GM19463 (cell line): ENCODE data around the gene UBASH3A.

ENCODE experiments used
- ATAC-seq: cut with Tn5 transposase; IDR thresholded peaks from one replicate; pipeline ENCODE4 v1.9.1; 2021; ENCODE audit warnings: mild to moderate bottlenecking, moderate library complexity; ENCODE audit not compliant: unreplicated experiment

UBASH3A gene

GRCh38 chr21:42403611-42404231, at the start of gene UBASH3A:
UBASH3A (plus strand) TSS chr21:42403902; CDS start chr21:42403946, 44 bp downstream.
- ATAC-seq, result no peak

- ATAC-seq, result no peak
Observed at GRCh38 chr21:42356046-42356445, 47.7 kb upstream of the UBASH3A start.

GRCh38 chr21:42356650-42357049, 47.1 kb upstream of the UBASH3A start:
- ATAC-seq, result no peak

GRCh38 chr21:42357307-42357706, 46.4 kb upstream of the UBASH3A start:
- no peak for ATAC-seq

DNA sequence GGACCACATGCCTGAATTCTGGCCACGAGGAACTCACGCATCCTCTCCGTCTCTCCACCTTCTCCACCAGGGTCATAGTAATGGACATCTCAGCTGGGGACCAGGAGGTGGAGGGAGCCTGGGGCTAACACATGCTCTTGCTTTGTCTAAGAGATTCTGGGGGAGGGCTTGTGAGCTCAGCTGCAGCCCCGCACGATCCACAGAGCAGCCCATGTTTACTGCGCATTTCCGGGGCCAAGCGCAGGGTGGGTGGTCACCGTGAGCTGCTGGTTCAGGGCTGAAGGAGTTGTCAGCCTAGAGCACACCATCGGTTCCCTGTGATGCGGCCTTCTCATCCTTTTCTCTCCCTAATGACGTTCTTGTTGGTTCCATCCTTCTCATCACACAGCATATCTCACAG, 45.4 kb upstream of the UBASH3A start:
- ATAC-seq, result no peak

GRCh38 chr21:42358937-42359336, 44.8 kb upstream of the UBASH3A start:
- ATAC-seq, result no peak

DNA sequence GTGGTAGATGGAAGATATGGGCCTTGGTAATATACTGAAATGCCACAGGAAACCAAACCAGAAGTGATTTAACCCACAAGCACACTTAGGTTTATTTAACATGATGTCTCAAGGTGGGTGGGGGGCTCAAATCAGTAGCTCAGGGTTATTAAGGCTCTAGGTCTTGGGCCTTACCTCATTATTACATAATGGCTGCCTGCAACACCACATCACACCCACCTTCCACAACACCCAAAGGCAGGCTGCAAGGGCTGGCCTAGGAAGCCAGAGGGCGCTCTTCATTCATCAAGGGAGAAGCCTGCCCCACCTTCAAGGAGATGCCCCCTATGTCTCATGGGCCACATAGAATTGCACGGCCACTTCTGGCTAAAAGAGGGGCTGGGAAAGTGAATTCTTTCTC, 43.4 kb upstream of the UBASH3A start:
- ATAC-seq, result no peak

DNA sequence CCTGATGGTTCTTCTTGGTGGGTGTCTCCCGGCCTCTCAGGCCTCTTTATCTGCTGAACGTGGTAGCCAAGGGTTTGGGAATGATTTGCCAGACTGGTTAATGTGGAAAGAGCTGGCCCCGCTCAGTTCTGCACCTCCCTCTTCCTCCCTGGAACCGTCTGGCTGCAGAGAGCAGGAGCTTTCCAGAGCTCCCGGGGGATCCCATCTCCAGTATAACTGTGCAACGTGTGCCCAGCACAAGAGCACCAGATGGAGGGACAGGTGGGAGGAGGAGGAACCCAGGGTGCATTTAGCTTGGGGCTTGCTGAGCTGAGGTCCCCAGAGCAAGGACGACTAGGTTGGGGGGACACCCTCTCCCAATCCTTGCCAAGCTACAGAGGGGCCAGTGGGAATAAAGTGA, 42.4 kb upstream of the UBASH3A start:
- no peak for ATAC-seq

DNA sequence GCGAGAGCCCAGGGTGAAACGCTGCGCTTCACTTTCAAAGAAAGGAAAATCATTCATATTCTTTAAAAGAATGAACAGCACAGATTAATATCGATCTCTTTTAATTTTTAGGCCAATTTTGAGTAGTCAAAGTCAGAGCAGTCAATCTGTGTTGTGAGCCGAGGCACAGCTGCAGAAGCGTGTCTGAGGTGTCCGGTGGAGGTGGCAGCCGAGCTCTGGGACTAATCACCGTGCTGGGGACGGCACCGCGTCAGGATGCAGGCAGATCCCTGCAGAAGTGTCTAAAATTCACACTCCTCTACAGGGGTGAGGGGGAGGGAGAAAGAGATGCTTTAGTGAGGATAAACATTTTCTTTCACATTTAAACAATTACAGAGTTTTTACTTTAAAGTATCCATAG, 41.5 kb upstream of the UBASH3A start:
- no peak for ATAC-seq

DNA sequence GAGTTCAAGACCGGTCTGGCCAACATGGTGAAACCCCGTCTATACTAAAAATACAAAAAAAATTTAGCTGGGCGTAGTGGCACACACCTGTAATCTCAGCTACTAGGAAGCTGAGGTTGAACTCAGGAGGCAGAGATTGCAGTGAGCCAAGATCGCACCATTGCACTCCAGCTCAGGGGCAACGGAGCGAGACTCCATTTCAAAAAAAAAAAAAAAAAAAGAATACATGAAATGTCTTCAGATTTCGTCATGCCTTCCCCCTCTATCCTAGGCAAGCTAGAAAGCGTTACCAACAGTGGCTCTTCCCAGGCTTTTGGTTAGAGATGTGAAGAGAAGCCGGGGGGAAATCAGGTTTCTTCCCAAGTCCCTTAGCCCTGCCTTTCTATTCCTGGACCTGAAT, 41.0 kb upstream of the UBASH3A start:
- no peak for ATAC-seq

DNA sequence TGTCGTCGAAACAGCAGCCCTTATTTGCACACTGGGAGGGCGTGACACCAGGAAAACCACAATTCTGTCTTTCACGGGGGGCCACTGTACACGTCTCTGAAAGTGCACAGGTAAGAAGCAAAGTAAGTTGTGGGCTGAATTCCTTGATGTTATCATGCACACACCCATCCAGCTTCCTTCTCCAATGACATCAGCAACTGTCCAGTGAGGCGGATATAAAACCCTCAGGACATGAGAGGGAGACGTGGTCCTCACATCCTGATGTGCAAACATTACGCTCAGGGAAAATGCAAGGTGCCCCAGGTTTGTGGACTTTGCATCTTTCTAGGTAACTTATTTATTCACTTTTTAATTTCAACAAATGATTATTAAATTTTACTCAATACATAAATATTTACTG, 40.4 kb upstream of the UBASH3A start:
- ATAC-seq, result no peak

- no peak for ATAC-seq
Observed at GRCh38 chr21:42364304-42364865, 39.3 kb upstream of the UBASH3A start.

DNA sequence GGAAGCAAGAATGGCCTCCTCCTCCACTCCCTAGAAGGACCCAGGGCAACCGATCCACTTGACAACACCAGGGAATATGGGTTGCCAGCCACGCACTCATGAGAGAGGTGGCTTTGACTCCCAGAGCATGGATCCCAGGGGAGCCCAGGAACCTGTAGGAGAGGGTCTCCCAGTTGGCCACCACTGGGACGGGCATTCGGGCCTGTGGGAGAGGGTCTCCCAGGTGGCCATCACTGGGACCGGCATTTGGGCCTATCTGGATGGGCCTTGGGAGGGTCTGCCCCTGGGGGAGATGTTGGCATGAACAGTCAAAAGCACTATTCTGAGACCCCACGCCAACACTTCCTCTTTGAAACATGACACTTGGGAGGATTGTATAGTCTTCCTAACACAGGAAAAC, 37.9 kb upstream of the UBASH3A start:
- no peak for ATAC-seq

GRCh38 chr21:42366292-42367010, 37.3 kb upstream of the UBASH3A start, which contains the start of gene TFF1:
TFF1 (minus strand) TSS chr21:42366535; CDS start chr21:42366495, 40 bp downstream.
- ATAC-seq, result no peak

DNA sequence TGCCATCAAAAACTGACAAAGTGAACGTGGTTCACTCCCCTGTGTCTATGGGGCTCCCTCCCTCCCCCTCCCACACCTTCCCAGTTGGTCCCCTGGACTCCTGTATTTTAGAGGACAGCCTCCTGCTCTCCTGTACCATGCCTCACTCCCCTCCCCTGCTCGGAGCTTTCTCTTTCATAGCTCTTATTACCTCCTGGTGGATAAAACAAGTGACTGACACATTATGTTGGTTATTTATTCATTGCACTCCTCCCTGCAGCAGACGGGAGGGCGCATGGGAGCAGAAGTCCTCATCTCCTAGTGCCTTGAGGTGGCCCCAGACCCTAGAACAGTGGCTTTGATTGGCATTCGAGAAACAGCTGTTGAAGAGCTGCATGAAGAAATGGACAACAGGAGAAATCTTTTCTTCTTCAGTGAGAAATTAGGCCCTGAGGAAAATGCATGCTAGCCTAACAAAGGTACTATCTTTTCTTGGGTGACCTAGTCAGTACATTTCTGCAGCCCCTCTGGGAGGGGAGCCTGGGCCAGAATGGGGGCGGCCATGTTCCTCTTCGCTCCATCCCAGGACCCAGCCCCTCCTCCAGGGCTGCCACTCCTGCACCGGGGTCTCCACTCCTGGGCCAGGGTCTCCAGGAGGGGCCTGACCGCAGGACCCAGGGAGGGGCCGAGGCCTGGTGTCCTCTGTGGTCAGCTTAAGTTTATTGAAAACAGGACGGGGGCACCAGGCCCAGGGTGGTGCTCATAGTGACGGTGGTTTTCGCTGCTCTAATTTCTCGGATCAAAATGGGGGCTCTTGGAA, 36.1 kb upstream of the UBASH3A start:
- ATAC-seq, result no peak

- no peak for ATAC-seq
Observed at GRCh38 chr21:42369821-42370220, 33.9 kb upstream of the UBASH3A start.

DNA sequence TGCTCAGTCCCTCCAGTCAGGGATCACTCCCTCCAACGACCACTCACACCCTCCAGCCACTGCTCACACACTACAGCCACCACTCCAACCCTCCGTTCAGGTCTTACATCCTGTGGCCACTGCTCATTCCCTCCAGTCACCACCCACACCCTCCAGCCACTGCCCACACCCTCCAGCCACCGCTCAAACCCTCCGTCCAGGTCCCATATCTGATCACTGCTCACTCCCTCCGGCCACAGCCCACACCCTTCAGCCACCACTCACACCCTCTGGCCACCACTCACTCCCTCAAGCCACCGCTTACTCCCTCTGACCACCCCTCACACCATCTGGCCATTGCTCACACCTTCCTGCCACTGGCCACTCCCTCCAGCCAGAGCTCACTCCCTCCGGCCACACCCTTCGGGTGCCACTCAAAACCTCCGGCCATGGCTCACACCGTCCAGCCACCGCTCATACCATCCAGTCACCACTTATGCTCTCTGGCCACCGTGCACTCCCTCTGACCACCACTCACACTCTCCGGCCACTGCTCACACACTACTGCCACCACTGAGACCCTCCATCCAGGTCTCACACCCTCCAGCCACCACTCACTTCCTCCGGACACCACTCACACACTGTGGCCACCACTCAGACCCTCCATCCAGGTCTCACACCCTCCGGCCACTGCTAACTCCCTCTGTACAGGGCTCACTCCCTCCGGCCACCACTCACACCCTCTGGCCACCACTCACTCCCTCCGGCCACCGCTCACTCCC, 32.6 kb upstream of the UBASH3A start:
- no peak for ATAC-seq

DNA sequence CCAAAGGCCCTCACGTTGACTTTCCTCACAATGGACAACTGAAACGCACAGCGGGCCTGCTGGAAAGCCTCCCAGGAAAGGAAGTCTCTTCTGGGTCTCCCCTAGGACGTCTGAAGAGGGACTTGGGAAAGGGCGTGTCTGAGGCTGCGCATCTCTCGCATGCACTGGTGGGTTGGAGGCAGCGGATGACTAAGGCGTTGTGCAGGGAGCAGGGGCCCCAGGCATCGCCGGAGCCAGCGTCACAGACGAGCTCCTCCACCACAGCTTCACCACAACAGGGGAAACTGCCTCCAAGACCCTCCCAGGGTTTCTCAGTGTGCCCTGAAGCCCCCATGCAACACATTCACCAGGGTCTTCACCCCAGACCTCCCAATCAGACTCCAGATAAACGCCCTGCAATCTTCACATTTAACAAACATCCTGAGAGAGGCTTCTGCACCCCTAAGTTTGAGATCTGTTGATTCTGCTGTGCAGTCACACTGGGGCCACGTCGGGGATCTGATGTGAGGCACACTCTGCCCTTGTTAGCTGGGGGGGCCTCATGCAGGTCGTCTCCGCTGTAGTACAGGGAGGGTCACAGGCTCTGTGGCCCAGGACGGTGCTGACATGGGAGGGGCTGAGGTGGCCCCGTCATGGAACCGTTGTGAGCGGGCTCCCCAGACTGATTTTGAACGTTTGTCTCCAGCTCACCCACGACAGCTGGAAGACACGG, 30.4 kb upstream of the UBASH3A start:
- no peak for ATAC-seq

- ATAC-seq, result no peak
Observed at GRCh38 chr21:42373908-42374455, 29.7 kb upstream of the UBASH3A start.

- ATAC-seq, result no peak
Observed at GRCh38 chr21:42374457-42374856, 29.2 kb upstream of the UBASH3A start.
